Kidney (tissue), 14 donors: Measurements from ENCODE around the gene RREB1. TPM values are rescaled to one million over a fixed set of nuclear protein-coding genes. Genes with fewer than 3 reads are reported as not detected.

Source experiments
- DNase-seq, 5 donors: peaks; one replicate each; pipeline ENCODE4 v3.0.0-alpha.2; 2013 to 2020
- FAIRE-seq: peaks from 2 replicates; lab custom pipeline; 2012; peaks lifted over from hg19 to GRCh38; lab: Jason Lieb, UNC
- H3K27ac ChIP-seq, 2 donors: one replicate each; pipeline ENCODE4 v1.7.0; 2013; ENCODE audit warnings: low read depth in 2 of 2, low read length in 2 of 2, inconsistent platforms in 1 of 2
- H3K27me3 ChIP-seq: one replicate; pipeline ENCODE4 v1.7.1; 2013; ENCODE audit warnings: low read length, inconsistent platforms; ENCODE audit not compliant: control insufficient read depth, insufficient read depth
- H3K36me3 ChIP-seq, 3 donors: one replicate each; pipeline versions ENCODE4 v1.7.0 to v1.7.1; 2013; ENCODE audit warnings: low read length in 3 of 3, control low read depth in 1 of 3, inconsistent platforms in 1 of 3; ENCODE audit not compliant: insufficient read depth in 3 of 3, control insufficient read depth in 2 of 3
- H3K4me1 ChIP-seq, 3 donors: one replicate each; pipeline versions ENCODE4 v1.7.0 to v1.7.1; 2013; ENCODE audit warnings: low read length in 3 of 3, inconsistent platforms in 1 of 3, low read depth in 1 of 3; ENCODE audit not compliant: control insufficient read depth in 2 of 3, insufficient read depth in 2 of 3
- H3K4me3 ChIP-seq, 3 donors: one replicate each; pipeline versions ENCODE4 v1.7.0 to v1.8.1; 2013; ENCODE audit warnings: low read length in 3 of 3, control low read depth in 1 of 3, inconsistent platforms in 1 of 3
- H3K9ac ChIP-seq, 3 donors: one replicate each; pipeline versions ENCODE4 v1.7.0 to v1.7.1; 2013; ENCODE audit warnings: low read length in 3 of 3, control low read depth in 1 of 3, inconsistent platforms in 1 of 3
- H3K9me3 ChIP-seq, 3 donors: one replicate each; pipeline versions ENCODE4 v1.7.0 to v1.7.1; 2013; ENCODE audit warnings: low read length in 3 of 3, control low read depth in 1 of 3, inconsistent platforms in 1 of 3; ENCODE audit not compliant: control insufficient read depth in 2 of 3, insufficient read depth in 1 of 3
- CTCF ChIP-seq: IDR thresholded peaks from 3 replicates; pipeline ENCODE4 v1.5.1; 2012; ENCODE audit warnings: mild to moderate bottlenecking, moderate library complexity, borderline replicate concordance; ENCODE audit not compliant: insufficient read depth; ENCODE audit errors: extremely low read depth
- intact Hi-C: fragments of 100-400 bp; cut with DNase I; formaldehyde crosslinking; loops from one replicate; pipeline ENCODE4 v1.11.1; 2022
- polyA plus RNA-seq: library from polyadenylated mRNA; stranded (reverse); fragments of 350-450 nt; fragmentation: Illumina TruSeq; extraction: RNeasy Lipid Tissue Mini Kit (QIAGEN cat#74804); gene quantifications from one replicate; pipeline ENCODE4 v1.2.3, GENCODE V29; 2014; ENCODE audit warnings: low read depth, low replicate concordance; ENCODE audit not compliant: insufficient read depth
- total RNA-seq: library from RNA; stranded (reverse); fragmentation: NEBNext Ultra II Directional; extraction: Animal tissue kit (Norgen Biotek cat#: 25700); gene quantifications from one replicate; pipeline ENCODE4 v1.2.1, GENCODE V29; 2021
- donor health status: control.
- donor health status: control.
- donor health status: control.
- donor health status: control.
- donor health status: control.
- donor health status: DM: yes; HTN: yes; CAD: no.
- donor health status: Normal renal cell carcinoma (clear cell type).

RREB1 gene
- total and polyA plus RNA-seq, 2 donors from 2014 or later: 5.9 to 56.5 TPM

GRCh38 chr6:7295916-7296315 lies 188.2 kb downstream of the RREB1 start:
- TF ChIP-seq CTCF: no peak
- Histone ChIP-seq H3K4me1 (no peaks in the 10 kb centered on the region), H3K27ac (no peak overlapping the region), H3K9me3 (no peaks in the 10 kb centered on the region), H3K27me3 (no peaks in the 10 kb centered on the region), H3K4me3 (no peak overlapping the region), H3K9ac (no peak overlapping the region), H3K36me3 (peaks cover 2 to 41% (median 17%) of the 10 kb centered on the region in 3 donors)
- no peak for FAIRE-seq
- DNase-seq: no peak
- intact Hi-C loops: no loop called here

- intact Hi-C loops: no loop called here
Measured at GRCh38 chr6:7296602-7297001, 188.8 kb downstream of the RREB1 start.

GRCh38 chr6:7298113-7298512 lies 190.4 kb downstream of the RREB1 start:
- no peaks in the 10 kb centered on the region for H3K27me3 ChIP-seq
- peaks cover 2 to 46% (median 26%) of the 10 kb centered on the region in 3 donors for H3K36me3 ChIP-seq
- no peak overlapping the region for H3K27ac ChIP-seq
- FAIRE-seq (no peak), DNase-seq (no peak)
- H3K4me1 ChIP-seq: no peaks in the 10 kb centered on the region
- no peak overlapping the region for H3K9ac ChIP-seq
- TF ChIP-seq CTCF: no peak
- no peak overlapping the region for H3K4me3 ChIP-seq
- no peaks in the 10 kb centered on the region for H3K9me3 ChIP-seq
- intact Hi-C loops: no loop called here

More at GRCh38 chr6:7296602-7297001, 188.8 kb downstream of the RREB1 start:
- H3K27ac ChIP-seq: no peak overlapping the region
- FAIRE-seq: no peak
- TF ChIP-seq CTCF: no peak
- peaks cover 2 to 48% (median 19%) of the 10 kb centered on the region in 3 donors for H3K36me3 ChIP-seq
- no peak overlapping the region for H3K4me3 ChIP-seq
- no peaks in the 10 kb centered on the region for H3K27me3 ChIP-seq
- no peaks in the 10 kb centered on the region for H3K9me3 ChIP-seq
- no peak overlapping the region for H3K9ac ChIP-seq
- no peaks in the 10 kb centered on the region for H3K4me1 ChIP-seq
- no peak for DNase-seq

GRCh38 chr6:7300926-7301325 lies 193.2 kb downstream of the RREB1 start:
- intact Hi-C loops: no loop called here
- Histone ChIP-seq H3K9me3 (no peaks in the 10 kb centered on the region), H3K27me3 (no peaks in the 10 kb centered on the region), H3K27ac (no peak overlapping the region), H3K36me3 (peaks cover 4 to 52% (median 26%) of the 10 kb centered on the region in 3 donors), H3K9ac (no peak overlapping the region), H3K4me3 (no peak overlapping the region), H3K4me1 (no peaks in the 10 kb centered on the region)
- no peak for FAIRE-seq
- DNase-seq: no peak
- no peak for TF ChIP-seq CTCF
